ENCODE results near the gene CLASRP. TPM values are rescaled to one million over a fixed set of nuclear protein-coding genes. Genes with fewer than 3 reads are reported as not detected.
"Not testable (repeated sequence)": the region's sequence is repeated elsewhere in the genome, so short reads cannot be mapped to it uniquely, and the experiment has no call there.

Gene CLASRP
- total RNA-seq, 1 donor from 2014 or later: 81.5 TPM

DNA sequence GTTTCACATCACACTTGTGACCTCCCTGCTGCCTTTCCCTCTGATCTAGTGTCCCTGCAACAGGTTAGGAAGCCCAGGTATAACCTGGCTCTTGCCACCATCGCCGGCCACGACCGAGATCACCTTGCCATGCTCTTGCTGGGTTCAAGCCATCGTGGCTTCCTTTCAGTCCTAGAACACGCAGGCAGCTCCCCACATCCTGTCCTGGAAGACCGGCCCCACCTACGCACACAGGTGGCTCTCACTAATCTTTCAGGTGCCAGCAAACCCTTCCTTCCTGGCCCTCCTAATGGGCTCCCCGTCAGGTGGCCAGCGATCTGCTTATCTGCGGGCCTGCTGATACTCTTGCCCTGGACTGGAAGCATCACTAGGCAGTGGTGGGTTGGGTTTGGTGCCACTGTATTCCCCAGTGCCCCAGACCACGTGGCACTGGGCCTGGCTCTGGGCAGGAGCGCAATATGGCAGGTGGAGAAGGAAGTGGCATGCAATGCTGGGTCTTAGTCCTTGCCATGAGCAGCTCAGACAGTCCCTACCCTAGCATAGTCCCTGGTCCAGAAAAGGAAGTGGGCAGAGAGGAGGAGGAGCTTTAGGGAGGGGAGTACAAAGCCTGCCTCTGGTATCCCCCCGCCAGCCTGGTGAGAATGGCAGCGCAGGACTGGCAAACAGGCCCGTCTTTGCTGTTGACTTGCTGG is 66.0 kb downstream of the CLASRP start:
- no peak for DNase-seq (ENCODE audit: extremely low spot score, unreplicated experiment)
- Mint-ChIP-seq H3K9me3 (ENCODE audit: unreplicated experiment) (no peaks in the 10 kb centered on the region), H3K4me1 (ENCODE audit: unreplicated experiment) (peaks cover 31% of the 10 kb centered on the region), H3K4me3 (ENCODE audit: unreplicated experiment) (no peak overlapping the region), H3K27me3 (ENCODE audit: unreplicated experiment) (no peaks in the 10 kb centered on the region), H3K27ac (ENCODE audit: unreplicated experiment) (no peak overlapping the region), H3K36me3 (ENCODE audit: unreplicated experiment) (no peaks in the 10 kb centered on the region)
- no peak for TF ChIP-seq CTCF (IDR thresholded peaks at IDR 0.05)

DNA sequence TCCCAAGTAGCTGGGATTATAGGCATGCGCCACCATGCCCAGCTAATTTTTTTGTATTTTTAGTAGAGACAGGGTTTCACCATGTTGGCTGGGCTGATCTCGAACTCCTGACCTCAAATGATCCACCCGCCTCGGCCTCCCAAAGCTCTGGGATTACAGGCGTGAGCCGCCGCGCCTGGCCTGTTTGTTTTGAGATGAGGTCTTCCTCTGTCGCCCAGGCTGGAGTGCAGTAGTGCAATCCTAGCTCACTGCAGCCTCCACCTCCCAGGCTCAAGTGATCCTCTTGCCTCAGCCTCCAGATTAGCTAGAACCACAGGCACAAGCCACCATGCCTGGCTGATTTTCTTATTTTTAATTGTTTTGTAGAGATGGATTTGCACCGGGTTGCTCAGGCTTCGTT is 67.5 kb downstream of the CLASRP start:
- not testable (repeated sequence) for H3K27me3 Mint-ChIP-seq (ENCODE audit: unreplicated experiment); H3K9me3 Mint-ChIP-seq (ENCODE audit: unreplicated experiment); H3K27ac Mint-ChIP-seq (ENCODE audit: unreplicated experiment); H3K36me3 Mint-ChIP-seq (ENCODE audit: unreplicated experiment); DNase-seq (ENCODE audit: extremely low spot score, unreplicated experiment); H3K4me3 Mint-ChIP-seq (ENCODE audit: unreplicated experiment)
- H3K4me1 Mint-ChIP-seq (ENCODE audit: unreplicated experiment): peaks cover 20% of the 10 kb centered on the region

- Mint-ChIP-seq H3K27ac (ENCODE audit: unreplicated experiment) (no peak overlapping the region), H3K9me3 (ENCODE audit: unreplicated experiment) (no peaks in the 10 kb centered on the region), H3K36me3 (ENCODE audit: unreplicated experiment) (no peaks in the 10 kb centered on the region), H3K4me1 (ENCODE audit: unreplicated experiment) (peaks cover 18% of the 10 kb centered on the region), H3K27me3 (ENCODE audit: unreplicated experiment) (no peaks in the 10 kb centered on the region), H3K4me3 (ENCODE audit: unreplicated experiment) (no peak overlapping the region)
- no peak for TF ChIP-seq CTCF (IDR thresholded peaks at IDR 0.05)
- DNase-seq (ENCODE audit: extremely low spot score, unreplicated experiment): no peak
These were observed 68.8 kb downstream of the CLASRP start for GRCh38 chr19:45107621-45108150.

- Mint-ChIP-seq H3K36me3 (ENCODE audit: unreplicated experiment) (no peaks in the 10 kb centered on the region), H3K4me1 (ENCODE audit: unreplicated experiment) (peaks cover 2% of the 10 kb centered on the region), H3K27ac (ENCODE audit: unreplicated experiment) (no peak overlapping the region), H3K9me3 (ENCODE audit: unreplicated experiment) (no peaks in the 10 kb centered on the region), H3K27me3 (ENCODE audit: unreplicated experiment) (no peaks in the 10 kb centered on the region), H3K4me3 (ENCODE audit: unreplicated experiment) (no peak overlapping the region)
- no peak for DNase-seq (ENCODE audit: extremely low spot score, unreplicated experiment)
- no peak for TF ChIP-seq CTCF (IDR thresholded peaks at IDR 0.05)
These were observed 72.0 kb downstream of the CLASRP start for GRCh38 chr19:45110851-45111266.

DNA sequence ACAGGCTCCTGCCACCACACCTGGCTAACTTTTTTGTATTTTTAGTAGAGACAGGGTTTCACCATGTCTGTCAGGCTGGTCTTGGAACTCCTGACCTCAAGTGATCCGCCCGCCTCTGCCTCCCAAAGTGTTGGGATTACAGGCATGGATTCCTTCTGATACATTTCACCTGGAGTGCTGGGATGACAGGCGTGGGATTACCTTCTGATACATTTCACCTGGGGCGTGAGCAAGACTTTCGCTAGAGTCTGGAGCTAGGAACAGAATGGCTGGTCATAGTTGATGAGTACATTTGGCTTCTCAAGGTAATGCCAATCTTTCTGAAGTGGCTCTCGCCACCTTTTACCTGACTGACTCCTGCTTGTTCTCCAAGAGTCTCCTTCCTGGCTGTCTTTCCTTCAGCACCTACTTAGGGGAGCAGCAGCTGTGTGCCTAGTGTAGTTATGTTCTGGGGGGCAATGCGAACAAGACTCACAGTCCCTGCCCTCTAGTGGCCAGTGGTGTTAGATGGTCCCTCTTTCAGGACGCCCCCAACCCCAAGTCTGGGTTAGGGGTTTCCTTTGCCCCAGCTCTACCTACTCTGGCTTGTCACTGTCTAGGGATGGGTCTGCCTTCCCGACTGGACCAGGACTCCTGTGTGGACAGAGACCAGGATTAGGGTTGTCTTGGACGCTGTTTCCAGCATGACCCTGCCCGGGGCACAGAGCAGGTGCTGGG is 73.4 kb downstream of the CLASRP start:
- Mint-ChIP-seq H3K4me3 (ENCODE audit: unreplicated experiment) (no peak overlapping the region), H3K27ac (ENCODE audit: unreplicated experiment) (no peak overlapping the region), H3K36me3 (ENCODE audit: unreplicated experiment) (no peaks in the 10 kb centered on the region), H3K9me3 (ENCODE audit: unreplicated experiment) (no peaks in the 10 kb centered on the region), H3K27me3 (ENCODE audit: unreplicated experiment) (no peaks in the 10 kb centered on the region), H3K4me1 (ENCODE audit: unreplicated experiment) (peaks cover 8% of the 10 kb centered on the region)
- TF ChIP-seq CTCF (IDR thresholded peaks at IDR 0.05): no peak
- no peak for DNase-seq (ENCODE audit: extremely low spot score, unreplicated experiment)
